ENCODE data around the gene ERICH3.

The ERICH3 gene

DNA sequence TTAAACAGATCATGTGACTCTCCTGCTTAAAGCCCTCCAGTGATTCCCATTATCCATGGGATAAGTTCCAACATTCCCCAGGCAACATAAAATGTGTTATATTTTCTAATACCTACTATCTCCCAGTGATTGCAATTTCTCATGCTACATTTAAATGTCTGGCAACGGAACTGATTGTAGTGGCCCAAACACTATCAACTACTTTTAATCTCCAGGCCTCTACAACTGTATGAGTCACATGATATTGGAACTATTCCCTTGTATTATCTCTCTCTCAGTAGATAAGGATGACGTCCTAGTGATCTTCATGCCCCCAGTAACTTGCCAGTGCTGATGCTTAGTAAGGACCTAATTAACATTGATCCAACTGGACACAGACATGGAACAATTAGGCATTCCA is 49.9 kb downstream of the ERICH3 start:
- TF ChIP-seq, protein P1, sequence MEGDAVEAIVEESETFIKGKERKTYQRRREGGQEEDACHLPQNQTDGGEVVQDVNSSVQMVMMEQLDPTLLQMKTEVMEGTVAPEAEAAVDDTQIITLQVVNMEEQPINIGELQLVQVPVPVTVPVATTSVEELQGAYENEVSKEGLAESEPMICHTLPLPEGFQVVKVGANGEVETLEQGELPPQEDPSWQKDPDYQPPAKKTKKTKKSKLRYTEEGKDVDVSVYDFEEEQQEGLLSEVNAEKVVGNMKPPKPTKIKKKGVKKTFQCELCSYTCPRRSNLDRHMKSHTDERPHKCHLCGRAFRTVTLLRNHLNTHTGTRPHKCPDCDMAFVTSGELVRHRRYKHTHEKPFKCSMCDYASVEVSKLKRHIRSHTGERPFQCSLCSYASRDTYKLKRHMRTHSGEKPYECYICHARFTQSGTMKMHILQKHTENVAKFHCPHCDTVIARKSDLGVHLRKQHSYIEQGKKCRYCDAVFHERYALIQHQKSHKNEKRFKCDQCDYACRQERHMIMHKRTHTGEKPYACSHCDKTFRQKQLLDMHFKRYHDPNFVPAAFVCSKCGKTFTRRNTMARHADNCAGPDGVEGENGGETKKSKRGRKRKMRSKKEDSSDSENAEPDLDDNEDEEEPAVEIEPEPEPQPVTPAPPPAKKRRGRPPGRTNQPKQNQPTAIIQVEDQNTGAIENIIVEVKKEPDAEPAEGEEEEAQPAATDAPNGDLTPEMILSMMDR (IDR thresholded peaks at IDR 0.05; ENCODE audit: insufficient read depth, low read depth, low read length, missing control alignments): no peak
- no peak for DNase-seq (ENCODE audit: low read depth)
- no peak overlapping the region for H3K4me3 ChIP-seq (ENCODE audit: low read depth, low read length)

DNA sequence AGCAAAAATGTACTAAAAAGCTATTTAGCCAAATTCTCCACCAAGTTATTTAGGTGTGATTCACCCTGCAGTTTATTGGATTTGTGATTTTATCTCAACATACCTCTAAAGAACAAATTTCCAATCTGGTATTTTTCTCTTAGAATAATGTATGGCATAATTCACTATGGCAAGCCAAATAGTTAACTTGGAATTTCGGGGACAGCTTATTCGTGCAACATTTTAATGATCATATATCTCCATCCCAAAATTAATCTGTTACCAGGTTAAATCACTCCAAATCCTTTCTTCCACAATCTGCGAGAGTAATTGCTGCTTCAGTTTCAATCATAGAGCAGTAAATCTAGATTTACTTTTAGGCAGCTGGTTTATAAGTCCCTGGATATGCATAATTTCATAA is 53.4 kb downstream of the ERICH3 start:
- DNase-seq (ENCODE audit: low read depth): no peak
- TF ChIP-seq, protein P1 (IDR thresholded peaks at IDR 0.05; ENCODE audit: insufficient read depth, low read depth, low read length, missing control alignments): no peak
- no peak overlapping the region for H3K4me3 ChIP-seq (ENCODE audit: low read depth, low read length)

DNA sequence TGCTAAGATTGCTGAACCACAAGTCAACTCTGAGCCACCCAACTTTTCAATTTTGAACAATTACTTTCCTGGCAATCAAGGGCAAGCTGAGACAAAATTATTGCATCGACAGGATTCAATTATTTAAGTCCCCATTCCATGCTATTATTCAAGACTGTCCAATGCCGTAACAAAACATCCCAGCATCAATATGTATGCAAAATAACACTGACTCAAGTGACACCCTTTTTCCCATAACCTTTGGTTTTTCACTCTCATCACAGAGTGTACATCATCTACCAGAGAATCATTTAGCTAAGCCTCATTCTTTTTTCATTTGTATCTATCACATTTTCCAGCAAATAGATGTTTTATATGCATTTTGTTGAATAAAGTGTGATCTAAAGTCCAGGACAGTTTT is 54.6 kb downstream of the ERICH3 start:
- TF ChIP-seq, protein P1 (IDR thresholded peaks at IDR 0.05; ENCODE audit: insufficient read depth, low read depth, low read length, missing control alignments): no peak
- DNase-seq (ENCODE audit: low read depth): no peak
- H3K4me3 ChIP-seq (ENCODE audit: low read depth, low read length): no peak overlapping the region

DNA sequence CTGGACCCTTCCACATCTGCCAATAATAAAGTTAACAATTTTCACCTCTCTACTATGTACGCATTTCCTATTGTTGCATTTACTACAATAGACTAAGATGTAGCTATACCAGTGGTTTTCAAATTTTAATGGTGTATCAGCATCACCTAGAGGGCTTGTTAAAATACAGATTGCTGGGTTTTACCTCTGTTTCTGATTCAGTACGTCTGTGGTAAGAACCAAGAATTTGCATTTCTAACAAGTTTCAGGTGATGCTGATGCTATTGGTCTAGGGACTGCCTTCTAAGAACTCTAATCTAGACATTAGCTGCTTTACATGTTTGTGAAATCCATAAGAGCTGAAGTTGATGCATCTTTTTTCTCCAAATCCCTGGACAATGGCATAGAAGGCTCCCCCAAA is 59.7 kb downstream of the ERICH3 start:
- TF ChIP-seq, protein P1 (IDR thresholded peaks at IDR 0.05; ENCODE audit: insufficient read depth, low read depth, low read length, missing control alignments): no peak
- no peak overlapping the region for H3K4me3 ChIP-seq (ENCODE audit: low read depth, low read length)
- DNase-seq (ENCODE audit: low read depth): peak; percentile 30

DNA sequence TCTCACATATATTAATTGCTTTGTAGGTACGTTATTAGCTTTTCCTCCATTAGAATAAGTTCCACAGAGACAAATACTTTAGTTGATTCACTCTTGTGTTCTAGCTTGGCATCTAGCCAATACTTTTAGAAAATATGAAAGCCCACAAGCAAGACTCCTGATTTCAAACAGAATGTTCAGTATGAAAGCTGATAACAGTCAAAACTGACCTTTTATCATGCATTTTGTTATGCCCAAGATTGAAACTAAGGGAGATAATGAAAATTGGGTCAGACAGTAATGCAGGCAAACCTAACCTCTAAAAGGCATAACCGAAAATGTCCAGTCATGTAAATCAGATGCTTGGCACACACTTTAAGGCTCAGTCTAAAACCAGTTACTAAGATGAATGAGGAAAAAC is 61.7 kb downstream of the ERICH3 start:
- TF ChIP-seq, protein P1 (IDR thresholded peaks at IDR 0.05; ENCODE audit: insufficient read depth, low read depth, low read length, missing control alignments): no peak
- DNase-seq (ENCODE audit: low read depth): peak; percentile 42
- no peak overlapping the region for H3K4me3 ChIP-seq (ENCODE audit: low read depth, low read length)

DNA sequence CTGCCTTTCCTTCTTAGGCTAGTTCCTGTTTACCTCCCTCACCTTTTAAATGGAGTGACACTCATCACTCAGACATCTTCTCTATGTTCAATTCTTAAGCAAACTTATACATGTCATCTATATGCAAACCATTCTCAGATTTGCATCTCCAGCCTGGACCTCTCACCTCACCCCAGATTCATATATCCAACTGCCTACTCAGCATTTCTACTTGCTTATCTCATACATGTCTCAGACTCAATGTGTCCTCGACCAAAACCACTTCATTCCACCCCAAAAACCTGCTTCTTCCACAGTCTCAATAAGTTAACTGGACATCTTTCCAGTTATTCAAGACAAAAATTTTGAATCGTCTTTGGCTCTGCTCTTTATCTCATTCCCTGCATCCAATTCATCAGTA is 62.6 kb downstream of the ERICH3 start:
- no peak for DNase-seq (ENCODE audit: low read depth)
- H3K4me3 ChIP-seq (ENCODE audit: low read depth, low read length): no peak overlapping the region
- TF ChIP-seq, protein P1 (IDR thresholded peaks at IDR 0.05; ENCODE audit: insufficient read depth, low read depth, low read length, missing control alignments): no peak

DNA sequence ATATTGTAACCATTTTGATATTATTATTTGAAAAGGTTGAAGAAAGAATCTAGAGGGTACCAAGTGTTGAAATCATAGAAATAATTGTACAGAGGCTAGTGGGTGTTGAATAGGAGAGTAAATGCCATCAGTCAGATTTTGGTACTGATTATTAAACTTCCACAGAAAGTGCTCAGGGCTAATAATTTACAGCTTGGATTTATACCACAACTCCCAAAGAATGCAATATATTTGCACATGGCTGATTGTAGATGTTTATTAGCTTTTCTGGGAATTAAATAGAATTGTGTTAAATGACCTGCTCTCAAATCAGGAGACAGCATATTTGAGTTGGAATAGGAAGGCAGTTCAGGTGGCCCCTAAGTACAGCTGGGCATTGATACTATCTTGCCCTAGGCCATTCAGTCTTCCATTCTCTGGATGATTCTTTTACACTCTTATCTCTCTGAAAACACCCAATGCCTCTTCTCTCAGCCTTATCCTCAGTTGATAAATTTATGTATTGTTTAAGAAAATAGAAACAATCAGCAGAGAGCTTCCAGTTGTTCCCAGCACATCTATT is 63.7 kb downstream of the ERICH3 start:
- TF ChIP-seq, protein P1 (IDR thresholded peaks at IDR 0.05; ENCODE audit: insufficient read depth, low read depth, low read length, missing control alignments): no peak
- no peak for DNase-seq (ENCODE audit: low read depth)
- H3K4me3 ChIP-seq (ENCODE audit: low read depth, low read length): no peak overlapping the region

Data from GM12865 (cell line).